ENCODE data around the gene ROBO1.

- no peak for TF ChIP-seq POLR2AphosphoS5 (IDR thresholded peaks at IDR 0.05; ENCODE audit: low read depth, low read length)
- TF ChIP-seq POLR2A (IDR thresholded peaks at IDR 0.05; ENCODE audit: low read depth, low read length) = no peak
- TF ChIP-seq TAF1 (IDR thresholded peaks at IDR 0.05; ENCODE audit: borderline replicate concordance, low read depth, low read length) = no peak
Measured at GRCh38 chr3:79264892-79265291, 502.9 kb downstream of the ROBO1 start.

Measured in GM12892 (cell line).